Activated CD8-positive, alpha-beta memory T cell treated with anti-CD3 and anti-CD28 coated beads for 4 hours (primary cell): ENCODE data around the gene DPYSL3.
"Not testable (repeated sequence)": the region's sequence is repeated elsewhere in the genome, so short reads cannot be mapped to it uniquely, and the experiment has no call there.

Source experiments
- DNase-seq, 2 donors: peaks; one replicate each; pipeline ENCODE4 v3.0.0-alpha.2; 2020; ENCODE audit warnings: low read depth in 2 of 2

Gene DPYSL3

DNA sequence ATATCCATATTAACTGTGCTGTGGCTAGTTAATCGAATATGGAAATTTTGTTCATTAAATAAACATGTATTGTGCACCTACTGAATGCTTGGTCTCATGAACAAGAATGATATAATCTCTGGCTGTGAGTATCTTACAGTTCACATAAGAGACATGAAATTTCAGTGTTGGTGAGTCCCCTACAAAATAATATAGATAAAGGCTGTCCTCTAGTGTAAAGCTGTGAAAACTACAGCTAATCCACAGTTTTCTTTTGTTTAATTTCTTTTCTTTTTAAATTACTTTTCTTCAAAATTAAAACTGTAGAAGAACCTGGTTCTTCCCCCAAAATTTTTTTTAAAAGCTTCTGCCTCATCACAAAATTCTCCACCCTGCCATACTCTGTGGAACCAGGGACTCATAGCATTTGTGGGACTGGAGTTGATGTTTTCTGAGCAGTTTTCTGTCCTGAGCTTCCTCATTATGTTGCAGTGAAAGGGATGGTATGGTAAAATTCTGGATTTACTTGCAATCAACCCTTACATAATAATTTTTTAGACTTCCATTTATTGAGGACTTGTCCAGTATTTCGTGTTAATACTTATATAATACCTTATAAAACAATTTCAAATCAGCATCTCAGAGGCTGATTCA, 140.0 kb downstream of the DPYSL3 start:
- DNase-seq, result no peak

DNA sequence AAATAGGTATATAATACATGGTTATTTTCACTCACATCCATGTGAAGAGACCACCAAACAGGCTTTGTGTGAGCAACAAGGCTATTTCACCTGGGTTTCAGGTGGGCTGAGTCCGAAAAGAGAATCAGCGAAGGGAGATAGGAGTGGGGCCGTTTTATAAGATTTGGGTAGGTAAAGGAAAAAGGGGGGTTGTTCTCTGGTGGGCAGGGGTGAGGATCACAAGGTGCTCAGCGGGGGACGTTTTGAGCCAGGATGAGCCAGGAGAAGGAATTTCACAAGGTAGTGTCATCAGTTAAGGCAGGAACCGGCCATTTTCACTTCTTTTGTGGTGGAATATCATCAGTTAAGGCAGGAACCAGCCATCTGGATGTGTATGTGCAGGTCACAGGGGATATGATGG, 142.5 kb downstream of the DPYSL3 start:
- not testable (repeated sequence) for DNase-seq

DNA sequence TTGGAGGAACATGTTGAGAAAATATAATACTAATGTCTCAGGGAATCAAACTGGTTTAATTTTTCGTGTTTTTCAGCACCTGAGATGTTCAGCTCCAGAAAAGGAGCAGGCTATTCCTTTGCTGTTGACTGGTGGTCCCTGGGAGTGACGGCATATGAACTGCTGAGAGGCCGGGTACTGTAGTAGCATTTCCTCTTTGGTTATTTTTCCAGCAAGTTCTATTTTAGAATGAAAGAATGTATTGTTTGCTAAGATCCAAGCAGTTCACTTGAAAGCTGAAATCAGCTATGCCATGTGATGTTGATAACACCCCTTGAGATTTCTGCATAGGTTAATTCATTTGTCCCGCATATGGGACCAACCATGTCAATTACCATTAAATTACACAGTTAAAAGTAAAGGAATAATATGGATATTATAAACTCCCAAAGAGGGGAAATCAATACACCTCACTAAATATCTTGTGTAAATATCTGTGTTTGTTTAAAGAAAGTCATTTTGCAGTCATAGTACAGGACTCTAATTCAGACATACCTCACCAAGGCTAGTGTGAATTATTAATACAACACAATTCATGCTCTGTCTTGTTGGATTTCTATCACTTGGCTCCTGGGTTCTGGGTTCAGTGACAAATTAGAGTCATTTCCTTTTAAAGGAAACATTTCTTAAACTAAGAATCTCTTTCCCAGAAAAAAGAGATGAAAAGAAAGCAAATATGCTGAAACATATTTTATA, 148.3 kb downstream of the DPYSL3 start:
- DNase-seq, result no peak

DNA sequence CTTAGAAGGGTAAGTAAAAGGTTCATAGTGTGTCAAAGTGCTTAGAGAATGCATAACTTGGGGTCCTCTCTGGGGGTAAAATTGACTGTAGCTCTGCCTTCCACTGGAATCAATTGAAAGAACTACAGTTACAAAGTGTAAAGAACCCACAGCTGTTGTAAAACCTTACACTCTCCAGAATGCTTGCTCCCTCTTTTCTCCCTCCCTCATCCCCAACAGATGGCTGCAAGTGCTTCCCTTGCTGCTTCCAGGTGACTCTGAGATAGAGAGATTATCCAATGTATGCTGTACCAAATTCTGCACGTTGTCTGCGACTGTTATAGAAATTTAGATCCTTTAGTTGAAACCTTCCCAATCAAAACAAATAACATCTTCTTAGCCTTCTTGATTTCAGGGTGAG, 149.1 kb downstream of the DPYSL3 start:
- no peak for DNase-seq

- no peak for DNase-seq
Measured at GRCh38 chr5:147359581-147359980, 150.3 kb downstream of the DPYSL3 start.

DNA sequence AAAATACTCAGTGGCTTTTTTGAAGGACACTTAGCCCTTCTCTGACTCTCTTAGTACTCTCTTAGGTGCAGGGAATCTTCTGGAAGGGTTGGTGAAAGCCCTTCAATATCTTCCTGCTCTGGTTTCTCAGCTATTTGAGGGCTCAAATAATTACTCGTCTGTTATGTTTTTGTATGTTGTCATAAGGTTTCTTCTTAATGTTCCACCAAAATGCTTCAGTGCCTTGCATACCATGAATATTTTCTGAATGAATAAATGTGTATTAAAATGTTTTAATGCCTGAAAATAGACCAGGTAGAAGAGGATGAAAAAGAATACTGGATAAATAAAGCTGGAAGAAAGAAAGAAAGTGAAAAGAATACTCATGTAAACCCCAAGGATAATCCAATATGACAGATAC, 150.8 kb downstream of the DPYSL3 start:
- no peak for DNase-seq

- DNase-seq, result no peak
Measured at GRCh38 chr5:147349241-147349640, 160.6 kb downstream of the DPYSL3 start.

GRCh38 chr5:147348451-147348850, 161.4 kb downstream of the DPYSL3 start:
- no peak for DNase-seq

DNA sequence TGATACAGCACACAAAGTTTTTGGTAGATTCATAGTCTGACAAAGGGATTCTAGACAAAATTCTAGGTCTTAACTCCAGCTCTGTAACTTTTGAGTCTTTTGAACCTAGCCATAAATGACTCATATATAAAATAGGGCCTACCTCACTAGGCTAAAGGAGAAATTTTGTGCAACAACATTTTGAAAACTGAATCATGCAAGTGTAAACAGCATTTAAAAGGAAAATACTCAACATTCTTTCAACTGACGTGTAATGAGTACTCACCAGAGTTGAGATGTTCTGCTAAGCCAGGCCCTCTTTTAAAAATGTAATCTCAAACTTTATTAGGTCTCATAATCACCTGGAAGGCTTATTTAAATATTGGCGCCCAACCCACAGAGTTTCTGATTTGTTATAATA, 161.8 kb downstream of the DPYSL3 start:
- no peak for DNase-seq

DNA sequence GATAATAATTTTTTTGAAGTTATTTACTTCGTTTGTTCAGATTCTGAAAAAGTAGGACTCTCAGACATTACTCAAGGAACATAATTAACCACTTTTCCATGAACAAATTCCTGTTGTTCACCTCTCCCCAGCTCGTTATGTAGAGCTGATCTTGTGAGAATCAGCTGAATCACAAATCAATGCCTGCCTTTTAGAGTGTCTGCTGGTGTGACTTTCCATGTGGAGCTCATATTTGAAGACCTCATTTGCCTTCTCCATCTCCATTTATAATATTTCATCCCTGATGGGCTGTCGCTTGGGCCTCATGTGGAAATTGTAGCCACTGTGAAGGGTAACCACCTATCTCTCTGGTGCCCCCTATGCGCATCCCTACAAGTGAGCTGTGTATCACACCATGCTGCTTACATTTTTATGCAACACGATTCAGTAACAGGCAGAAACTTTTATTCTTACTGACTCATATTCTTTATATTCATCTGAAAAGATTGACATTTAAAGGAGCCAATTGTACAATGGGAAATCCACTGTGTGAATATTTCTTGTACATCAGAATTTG, 163.8 kb downstream of the DPYSL3 start:
- no peak for DNase-seq

- DNase-seq, result no peak
Measured at GRCh38 chr5:147344861-147345260, 165.0 kb downstream of the DPYSL3 start.

DNA sequence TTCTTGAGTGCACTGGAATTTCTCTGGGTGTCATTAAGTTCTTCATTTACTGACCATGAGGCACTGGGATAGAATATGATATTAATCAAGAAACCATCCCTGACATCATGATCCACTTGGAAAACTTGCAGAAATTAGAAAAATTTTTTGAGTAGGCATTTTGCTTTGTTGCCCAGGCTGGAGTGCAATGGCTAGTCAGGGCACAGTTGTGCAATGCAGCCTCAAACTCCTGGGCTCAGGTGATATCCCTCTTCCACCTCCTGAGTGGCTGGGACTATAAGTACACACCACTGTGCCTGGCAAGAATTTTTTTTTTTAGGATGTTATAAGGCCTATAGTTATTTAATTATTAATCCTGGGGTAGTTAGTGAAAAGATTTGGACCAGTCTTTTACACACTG, 168.5 kb downstream of the DPYSL3 start:
- DNase-seq, result no peak

DNA sequence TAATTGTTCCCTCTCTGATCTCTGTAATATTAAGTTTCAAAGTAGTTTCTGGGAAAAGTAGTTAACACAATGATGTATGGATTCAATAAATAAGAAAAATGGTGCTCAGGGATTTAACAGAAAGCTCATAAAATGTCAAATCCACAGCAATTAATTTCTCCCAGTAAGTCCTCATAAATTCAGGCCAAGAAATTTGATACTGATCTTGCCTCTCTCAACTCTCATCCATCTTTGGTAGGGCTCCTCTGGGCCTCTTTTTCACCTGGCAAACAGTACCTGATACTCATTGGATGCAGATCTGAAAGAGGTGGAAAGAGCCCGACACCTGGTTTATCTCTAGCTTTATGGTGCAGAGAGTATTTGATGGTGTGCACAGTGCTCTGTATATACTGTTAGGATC, 168.9 kb downstream of the DPYSL3 start:
- DNase-seq, result no peak
